Bronchial epithelial cell (primary cell): Measurements from ENCODE around the gene NUCB2. TPM values are rescaled to one million over a fixed set of nuclear protein-coding genes. Genes with fewer than 3 reads are reported as not detected.

Experiments used
- DNase-seq: peaks from one replicate; pipeline ENCODE4 v3.0.0-alpha.2; 2010; ENCODE audit warnings: low read depth
- FAIRE-seq: peaks from 2 replicates; lab custom pipeline; 2011; peaks lifted over from hg19 to GRCh38; lab: Jason Lieb, UNC
- H3K27me3 ChIP-seq: 2 replicates; pipeline ENCODE4 v1.5.1; 2011; ENCODE audit warnings: low read length; ENCODE audit not compliant: control insufficient read depth, insufficient read depth
- H3K36me3 ChIP-seq: 2 replicates; pipeline ENCODE4 v1.5.1; 2011; ENCODE audit warnings: low read length; ENCODE audit not compliant: control insufficient read depth, insufficient read depth
- H3K4me3 ChIP-seq: 2 replicates; pipeline ENCODE4 v1.5.1; 2011; ENCODE audit warnings: mild to moderate bottlenecking, low read depth, low read length, control low read depth
- total RNA-seq: library from RNA; depleted of rRNA; stranded (reverse); fragments of >200 nt; gene quantifications from 2 replicates; pipeline ENCODE4 v1.2.1, GENCODE V29; 2014
- TF ChIP-seq, protein P1 (sequence below): IDR thresholded peaks from 2 replicates; pipeline ENCODE4 v1.5.1; 2011; ENCODE audit warnings: mild to moderate bottlenecking, moderate library complexity, low read length, control low read depth, inconsistent platforms; ENCODE audit not compliant: insufficient read depth, severe bottlenecking

Gene NUCB2
- total RNA-seq, 1 donor from 2014 or later: 47.7 TPM

DNA sequence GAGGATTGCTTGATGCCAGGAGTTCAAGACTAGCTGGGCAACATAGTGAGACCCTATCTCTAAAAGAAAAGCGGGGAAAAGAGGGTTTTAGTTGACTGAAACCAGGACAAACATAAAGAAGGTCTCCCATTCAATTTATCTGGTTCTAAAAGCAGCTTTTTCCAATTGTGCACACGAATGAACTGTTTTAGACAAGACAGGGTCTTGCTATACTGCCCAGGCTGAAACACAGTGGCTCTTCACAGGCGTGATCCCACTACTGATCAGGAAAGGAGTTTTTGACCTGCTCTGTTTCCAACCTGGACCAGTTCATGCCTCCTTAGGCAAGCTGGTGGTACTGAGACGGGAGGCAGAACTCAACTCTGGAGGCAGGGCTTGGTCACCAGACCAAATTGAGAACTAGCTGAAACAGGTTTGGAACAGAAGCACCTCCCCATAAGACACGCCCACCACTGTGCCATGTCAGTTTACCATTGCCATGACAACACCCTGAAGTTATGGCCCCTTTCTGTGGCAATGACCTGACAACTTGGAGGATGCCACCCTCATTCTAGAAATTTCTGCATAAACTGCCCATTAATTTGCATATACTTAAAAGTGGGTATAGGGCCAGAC lies 2.8 kb upstream of the NUCB2 start:
- no peak for FAIRE-seq
- TF ChIP-seq, protein P1, sequence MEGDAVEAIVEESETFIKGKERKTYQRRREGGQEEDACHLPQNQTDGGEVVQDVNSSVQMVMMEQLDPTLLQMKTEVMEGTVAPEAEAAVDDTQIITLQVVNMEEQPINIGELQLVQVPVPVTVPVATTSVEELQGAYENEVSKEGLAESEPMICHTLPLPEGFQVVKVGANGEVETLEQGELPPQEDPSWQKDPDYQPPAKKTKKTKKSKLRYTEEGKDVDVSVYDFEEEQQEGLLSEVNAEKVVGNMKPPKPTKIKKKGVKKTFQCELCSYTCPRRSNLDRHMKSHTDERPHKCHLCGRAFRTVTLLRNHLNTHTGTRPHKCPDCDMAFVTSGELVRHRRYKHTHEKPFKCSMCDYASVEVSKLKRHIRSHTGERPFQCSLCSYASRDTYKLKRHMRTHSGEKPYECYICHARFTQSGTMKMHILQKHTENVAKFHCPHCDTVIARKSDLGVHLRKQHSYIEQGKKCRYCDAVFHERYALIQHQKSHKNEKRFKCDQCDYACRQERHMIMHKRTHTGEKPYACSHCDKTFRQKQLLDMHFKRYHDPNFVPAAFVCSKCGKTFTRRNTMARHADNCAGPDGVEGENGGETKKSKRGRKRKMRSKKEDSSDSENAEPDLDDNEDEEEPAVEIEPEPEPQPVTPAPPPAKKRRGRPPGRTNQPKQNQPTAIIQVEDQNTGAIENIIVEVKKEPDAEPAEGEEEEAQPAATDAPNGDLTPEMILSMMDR: no peak
- DNase-seq: peak; percentile 8
- Histone ChIP-seq H3K36me3 (no peaks in the 10 kb centered on the region), H3K4me3 (no peak overlapping the region), H3K27me3 (no peaks in the 10 kb centered on the region)

DNA sequence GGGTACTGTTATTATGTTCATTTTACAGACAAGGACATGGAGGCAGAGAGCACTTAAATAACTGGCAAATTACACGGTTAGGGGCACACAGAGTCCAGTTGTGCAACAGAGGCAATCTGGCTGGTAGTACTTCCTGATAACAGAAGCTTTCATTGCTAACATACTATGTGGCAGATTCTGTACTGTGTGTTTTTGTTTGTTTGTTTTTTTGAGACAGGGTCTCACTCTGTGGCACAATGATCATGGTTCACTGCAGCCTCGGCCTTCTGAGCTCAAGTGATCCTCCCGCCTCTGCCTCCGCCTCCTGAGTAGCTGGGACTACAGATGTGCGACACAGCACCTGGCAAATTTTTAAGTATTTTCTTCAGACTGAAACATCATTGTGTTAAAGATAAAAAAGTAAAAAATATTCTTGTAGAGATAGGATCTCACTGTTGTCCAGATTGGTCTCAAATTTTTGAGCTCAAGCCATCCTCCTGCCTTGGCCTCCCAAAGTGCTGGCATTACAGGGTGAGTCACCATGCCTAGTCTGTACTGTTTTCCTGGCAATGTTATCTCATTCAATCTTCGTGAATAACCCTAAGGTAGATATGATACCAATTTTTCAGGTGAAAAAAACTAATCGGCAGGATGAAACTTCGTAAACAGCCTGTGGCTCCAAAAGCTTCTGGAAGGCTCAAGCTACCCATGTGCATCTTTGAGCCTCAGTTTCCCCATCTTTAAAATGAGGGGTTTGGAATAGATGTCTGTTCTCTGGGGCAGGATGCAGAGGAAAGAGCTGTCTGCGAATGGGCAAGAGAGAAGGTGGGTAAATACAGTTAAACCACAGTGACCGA lies 921 bp upstream of the NUCB2 start:
- no peaks in the 10 kb centered on the region for H3K36me3 ChIP-seq
- H3K4me3 ChIP-seq: peak overlapping the region; percentile 94
- peak; percentile 35 for DNase-seq
- TF ChIP-seq, protein P1: no peak
- no peaks in the 10 kb centered on the region for H3K27me3 ChIP-seq
- no peak for FAIRE-seq

DNA sequence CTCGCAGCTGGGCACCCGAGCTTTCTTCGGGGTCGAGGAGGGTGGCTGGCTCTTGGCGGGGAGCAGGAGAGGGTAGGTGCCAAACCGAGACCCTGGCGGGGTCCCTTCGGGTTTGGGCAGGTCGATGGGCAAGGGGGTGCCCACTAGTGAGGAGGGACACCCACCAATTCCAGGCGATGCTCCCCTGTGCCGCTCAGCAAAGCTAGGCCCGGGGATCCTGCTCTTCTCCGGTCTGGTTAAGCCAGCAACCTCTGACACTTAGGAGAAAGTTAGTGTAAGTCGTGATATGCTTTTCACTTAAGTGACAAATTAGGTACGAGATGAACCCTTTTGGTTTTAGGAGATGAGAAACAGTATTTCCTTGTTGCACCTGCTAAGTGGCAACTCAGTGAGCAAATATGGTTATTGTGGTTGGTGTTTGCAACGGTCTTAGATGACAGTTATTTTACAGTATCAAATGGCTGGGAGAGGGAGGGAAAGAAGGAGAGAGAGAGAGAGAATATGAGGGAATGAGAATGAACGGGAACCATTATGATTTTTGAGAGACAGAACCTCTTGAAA lies 565 bp downstream of the NUCB2 start:
- no peaks in the 10 kb centered on the region for H3K27me3 ChIP-seq
- FAIRE-seq: no peak
- DNase-seq: peak; percentile 54
- H3K4me3 ChIP-seq: peak overlapping the region; percentile 94
- TF ChIP-seq, protein P1: no peak
- no peaks in the 10 kb centered on the region for H3K36me3 ChIP-seq

DNA sequence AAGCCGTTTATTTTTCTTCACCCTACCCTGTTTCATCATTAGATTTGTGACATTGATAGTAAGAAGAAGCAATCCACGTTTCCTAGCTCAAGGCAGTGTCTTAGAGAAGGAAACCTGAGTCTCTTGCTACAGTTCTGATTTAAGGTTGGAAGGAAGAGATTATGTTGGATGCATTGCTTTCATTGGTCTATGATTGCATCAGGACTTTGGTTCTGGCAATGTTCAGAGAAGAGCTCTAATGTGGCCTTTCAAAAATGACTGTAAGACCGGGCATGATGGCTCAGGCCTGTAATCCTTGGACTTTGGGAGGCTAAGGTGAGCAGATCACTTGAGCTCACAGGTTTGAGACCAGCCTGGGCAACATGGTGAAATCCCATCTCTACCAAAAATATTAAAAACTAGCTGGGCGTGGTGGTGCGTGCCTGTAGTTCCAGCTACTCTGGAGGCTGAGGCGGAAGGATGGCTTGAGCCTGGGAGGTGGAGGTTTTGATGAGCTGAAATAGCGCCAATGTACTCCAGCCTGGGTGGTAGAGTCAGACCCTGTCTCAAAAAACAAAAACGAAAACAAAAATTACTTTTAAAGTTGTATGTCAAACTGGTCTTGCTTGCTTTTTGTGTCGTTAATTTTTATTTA lies 4.1 kb downstream of the NUCB2 start:
- H3K27me3 ChIP-seq: no peaks in the 10 kb centered on the region
- TF ChIP-seq, protein P1: no peak
- DNase-seq: no peak
- no peaks in the 10 kb centered on the region for H3K36me3 ChIP-seq
- H3K4me3 ChIP-seq: no peak overlapping the region
- FAIRE-seq: no peak

DNA sequence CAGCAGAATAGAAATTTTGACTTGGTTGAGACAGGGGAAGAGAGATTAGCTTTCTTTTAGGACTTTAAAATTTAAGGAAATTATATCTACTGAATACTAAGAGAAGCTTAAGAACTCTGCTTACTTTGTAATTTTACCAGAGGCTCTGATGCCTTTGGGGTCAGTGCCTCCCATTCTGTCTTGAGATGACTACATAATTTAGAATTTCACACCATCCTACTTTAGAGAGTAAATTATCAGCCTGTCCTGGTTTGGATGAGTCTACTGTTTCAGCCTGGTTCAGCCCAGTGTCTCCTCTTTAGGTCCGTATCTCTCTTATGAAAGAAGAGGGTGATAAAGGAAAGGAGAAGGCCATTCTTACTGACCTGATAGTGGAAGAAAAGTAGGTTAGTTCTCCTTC lies 9.8 kb downstream of the NUCB2 start:
- DNase-seq (no peak), FAIRE-seq (no peak)
- H3K36me3 ChIP-seq: no peaks in the 10 kb centered on the region
- no peak overlapping the region for H3K4me3 ChIP-seq
- TF ChIP-seq, protein P1: no peak
- H3K27me3 ChIP-seq: no peaks in the 10 kb centered on the region
